Muscle of arm (tissue), 12 donors: ENCODE results near the gene HPS3. TPM values are rescaled to one million over a fixed set of nuclear protein-coding genes. Genes with fewer than 3 reads are reported as not detected.
"Not testable (repeated sequence)": the region's sequence is repeated elsewhere in the genome, so short reads cannot be mapped to it uniquely, and the experiment has no call there.

Experiments
- DNase-seq: peaks from one replicate; pipeline ENCODE4 v3.0.0-alpha.2; 2013
- polyA plus RNA-seq, 12 donors: library from polyadenylated mRNA; unstranded; fragments of 120-200 nt; gene quantifications; one replicate each; pipeline ENCODE4 v1.2.1, GENCODE V29; 2013; ENCODE audit not compliant: insufficient read length in 12 of 12

HPS3 gene
- polyA plus RNA-seq, 12 donors: 6.0 to 16.6 (median 13.6) TPM; not detected in 1

DNA sequence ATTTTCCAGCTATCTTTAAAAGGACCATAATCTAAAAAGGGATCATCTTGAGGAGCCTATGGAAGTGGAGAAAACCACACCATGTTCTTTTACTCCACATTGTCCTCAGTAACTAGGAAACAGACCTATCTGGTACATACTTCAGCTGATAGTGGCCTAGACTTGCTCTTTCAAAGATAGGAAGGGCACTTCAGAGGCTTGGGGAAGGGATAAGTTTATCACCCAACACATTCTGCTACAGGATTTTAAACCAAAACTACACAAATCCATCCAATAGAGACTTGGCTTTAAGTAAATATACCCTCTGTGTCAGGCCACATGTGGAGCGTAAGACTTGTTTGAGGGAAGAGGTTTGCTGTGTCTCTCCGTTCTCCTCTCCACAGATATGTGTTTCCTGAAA, 56.8 kb downstream of the HPS3 start:
- no peak for DNase-seq

DNA sequence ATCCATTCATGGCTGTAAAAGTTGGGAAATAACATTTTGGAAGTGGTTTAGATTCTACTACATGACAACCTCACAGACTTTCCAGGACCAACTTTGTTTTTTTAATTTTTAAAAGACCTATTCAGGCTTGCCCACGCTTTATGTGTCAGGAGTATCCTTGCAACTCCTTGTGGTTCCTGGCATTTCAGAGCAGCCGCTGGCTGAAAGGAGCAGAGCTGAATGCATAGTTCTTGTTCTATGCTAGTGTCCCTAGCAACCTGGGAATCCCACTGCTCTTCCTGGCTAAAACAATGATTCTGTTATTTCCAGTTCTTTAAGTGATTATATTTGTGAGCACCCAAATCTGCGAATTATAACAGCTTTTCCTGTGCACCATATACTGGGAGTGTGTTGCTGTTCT, 57.3 kb downstream of the HPS3 start:
- DNase-seq: no peak

- no peak for DNase-seq
Measured at GRCh38 chr3:149188494-149188893, 59.1 kb downstream of the HPS3 start.

DNA sequence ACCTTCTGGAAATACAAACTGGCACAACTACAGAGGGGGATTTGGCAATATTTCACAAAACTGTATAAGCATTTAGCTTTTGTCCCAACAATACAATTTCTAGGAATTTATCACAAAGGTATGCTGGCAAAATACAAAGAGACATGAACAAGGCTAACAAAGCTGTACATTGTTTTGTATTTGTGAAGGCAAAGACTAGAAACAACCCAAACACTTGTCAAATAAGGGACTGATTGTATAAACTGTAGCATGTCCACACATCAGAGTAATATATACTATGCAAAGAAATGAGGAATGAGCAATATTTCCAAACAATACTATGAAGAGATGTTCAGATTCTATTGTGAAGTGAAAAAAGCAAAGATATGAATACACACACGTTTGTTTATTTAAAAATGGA, 65.8 kb downstream of the HPS3 start:
- no peak for DNase-seq

- DNase-seq: not testable (repeated sequence)
Measured at GRCh38 chr3:149196805-149197592, 67.6 kb downstream of the HPS3 start.

DNA sequence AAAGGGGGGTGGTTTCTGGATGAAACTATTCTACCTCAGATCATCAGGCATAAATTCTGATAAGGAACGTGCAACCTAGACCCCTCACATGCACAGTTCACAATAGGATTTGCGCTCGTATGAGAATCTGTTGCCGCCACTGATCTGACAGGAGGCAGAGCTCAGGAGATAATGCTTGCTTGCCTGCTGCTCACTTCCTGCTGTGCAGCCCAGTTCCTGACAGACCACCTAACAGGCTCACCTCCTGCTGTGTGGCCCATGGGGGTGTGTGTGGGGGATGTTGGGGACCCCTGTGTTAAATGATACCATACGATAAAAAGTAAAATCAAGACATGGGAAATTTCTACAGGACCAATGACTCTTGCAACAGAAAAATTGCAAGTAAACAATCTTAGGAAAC, 68.2 kb downstream of the HPS3 start:
- DNase-seq: no peak

DNA sequence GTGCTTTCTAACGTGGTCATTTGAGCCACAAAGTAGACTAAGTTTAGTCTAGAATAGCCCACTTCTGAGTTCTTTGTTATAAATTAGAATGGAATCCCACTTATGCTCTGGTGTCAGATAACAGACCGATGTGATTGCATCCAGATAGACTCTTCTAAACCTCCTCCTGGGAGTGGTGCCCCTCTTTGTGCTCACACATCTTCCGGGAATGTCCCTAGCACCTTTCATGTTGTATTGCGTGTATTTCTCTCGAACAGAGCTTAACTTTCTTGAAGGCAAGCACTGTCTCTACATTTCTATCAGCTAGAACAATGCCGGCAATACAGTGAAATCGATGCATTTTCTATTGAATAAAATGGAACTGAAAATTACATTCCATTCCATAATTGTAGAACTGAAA, 69.2 kb downstream of the HPS3 start:
- DNase-seq: no peak

GRCh38 chr3:149199474-149199873, 70.0 kb downstream of the HPS3 start:
- DNase-seq: no peak

DNA sequence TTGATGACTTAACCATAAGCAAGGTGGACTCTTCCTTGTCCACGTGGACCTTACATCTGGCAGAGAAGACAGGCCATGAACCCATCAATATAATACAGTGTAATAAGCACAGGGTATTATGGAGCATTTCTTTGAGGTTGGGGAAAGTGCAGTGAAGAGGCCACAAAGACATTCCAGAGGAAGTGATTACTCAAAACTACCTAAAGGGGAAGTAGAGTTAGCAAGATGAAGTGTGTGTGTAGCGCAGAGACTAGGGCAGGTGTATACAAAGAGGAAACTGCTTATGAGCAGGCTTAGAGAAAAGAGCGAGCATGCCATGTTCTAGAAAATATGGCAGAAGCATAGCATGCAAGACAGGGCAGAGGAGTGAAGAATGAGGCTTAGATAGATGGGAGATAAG, 74.3 kb downstream of the HPS3 start:
- no peak for DNase-seq

DNA sequence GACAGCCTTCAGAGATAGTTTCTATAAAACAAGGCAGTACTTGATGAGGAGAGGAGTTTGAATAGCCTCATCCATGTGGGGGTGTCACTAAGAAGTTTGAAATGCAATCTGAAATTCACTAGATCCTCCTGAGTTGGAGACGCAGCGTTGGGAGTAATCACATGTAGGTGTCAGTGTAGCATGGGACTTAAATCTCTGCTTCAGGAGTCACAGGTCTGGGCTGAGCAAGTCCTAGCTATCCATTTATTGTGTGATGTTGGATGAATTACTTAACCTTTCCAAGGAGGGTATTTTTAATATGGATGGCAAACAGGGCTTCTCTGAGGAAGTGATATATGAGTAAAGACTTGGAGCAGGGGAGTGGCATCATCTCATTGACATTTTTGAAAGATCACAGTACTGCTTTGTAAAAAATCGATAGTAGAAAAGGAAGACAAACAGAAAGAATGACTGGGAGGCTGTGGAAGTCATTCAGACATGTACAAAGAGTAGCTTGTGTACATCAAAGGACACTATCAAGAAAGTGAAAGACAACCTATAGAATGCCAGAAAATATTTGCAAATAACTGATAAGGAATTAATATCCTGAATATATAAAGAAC, 75.1 kb downstream of the HPS3 start:
- no peak for DNase-seq

DNA sequence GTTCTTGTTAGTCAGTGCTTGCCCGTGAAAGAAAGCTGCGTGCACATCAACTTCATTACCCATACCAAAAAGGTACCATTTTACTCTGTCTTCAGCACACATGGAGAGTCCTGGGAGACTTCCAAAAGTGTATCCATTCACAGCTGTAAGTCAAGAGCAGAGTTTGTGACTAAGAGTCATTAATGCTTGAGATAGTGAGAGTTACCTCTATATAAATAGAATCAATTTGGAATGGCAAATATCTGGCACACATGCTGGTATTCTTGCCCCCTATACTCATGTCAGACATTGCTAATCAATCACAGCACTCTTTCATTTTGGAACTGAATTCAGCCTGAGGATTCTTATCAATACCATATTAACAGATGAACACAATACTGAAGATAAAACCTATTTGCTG, 78.0 kb downstream of the HPS3 start:
- no peak for DNase-seq

DNA sequence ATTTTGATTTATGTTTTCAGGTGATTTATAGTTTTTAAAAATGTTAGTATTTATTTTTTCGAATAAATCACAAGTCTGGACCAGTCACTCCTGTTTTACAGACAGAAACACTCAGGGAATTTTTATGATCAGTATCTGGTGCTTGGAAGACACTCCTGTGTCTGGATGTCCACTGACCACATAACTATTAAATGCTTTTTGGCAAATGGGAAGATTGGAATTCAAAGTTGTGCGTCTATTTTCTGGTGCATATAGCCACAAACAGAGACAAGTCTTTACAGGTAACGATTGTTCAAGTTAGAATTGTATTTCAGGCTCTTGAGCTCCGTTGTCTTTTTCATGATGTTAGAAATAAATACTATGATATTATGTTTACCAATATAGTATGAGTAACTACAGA, 80.0 kb downstream of the HPS3 start:
- DNase-seq: no peak

GRCh38 chr3:149212386-149212785, 82.9 kb downstream of the HPS3 start:
- no peak for DNase-seq

DNA sequence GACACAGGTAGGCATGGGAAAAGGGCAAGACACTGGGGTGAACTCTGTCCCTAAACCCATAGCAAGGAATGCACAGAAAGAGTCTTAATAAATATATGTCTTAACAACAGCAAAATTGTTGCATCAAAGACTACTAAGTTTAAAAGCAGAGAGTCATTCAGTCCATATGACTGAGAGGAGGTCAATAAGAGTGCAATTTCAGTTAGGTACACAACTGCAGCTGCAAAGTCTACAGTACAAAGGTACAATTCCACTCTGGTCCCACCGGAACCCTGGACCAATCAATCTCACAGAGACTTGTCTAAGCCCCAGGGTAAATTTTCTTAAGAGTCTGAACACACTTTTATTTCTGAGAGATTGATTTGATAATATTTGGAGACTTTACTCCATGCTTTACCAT, 85.3 kb downstream of the HPS3 start:
- no peak for DNase-seq

GRCh38 chr3:149215515-149215914, 86.1 kb downstream of the HPS3 start:
- no peak for DNase-seq

DNA sequence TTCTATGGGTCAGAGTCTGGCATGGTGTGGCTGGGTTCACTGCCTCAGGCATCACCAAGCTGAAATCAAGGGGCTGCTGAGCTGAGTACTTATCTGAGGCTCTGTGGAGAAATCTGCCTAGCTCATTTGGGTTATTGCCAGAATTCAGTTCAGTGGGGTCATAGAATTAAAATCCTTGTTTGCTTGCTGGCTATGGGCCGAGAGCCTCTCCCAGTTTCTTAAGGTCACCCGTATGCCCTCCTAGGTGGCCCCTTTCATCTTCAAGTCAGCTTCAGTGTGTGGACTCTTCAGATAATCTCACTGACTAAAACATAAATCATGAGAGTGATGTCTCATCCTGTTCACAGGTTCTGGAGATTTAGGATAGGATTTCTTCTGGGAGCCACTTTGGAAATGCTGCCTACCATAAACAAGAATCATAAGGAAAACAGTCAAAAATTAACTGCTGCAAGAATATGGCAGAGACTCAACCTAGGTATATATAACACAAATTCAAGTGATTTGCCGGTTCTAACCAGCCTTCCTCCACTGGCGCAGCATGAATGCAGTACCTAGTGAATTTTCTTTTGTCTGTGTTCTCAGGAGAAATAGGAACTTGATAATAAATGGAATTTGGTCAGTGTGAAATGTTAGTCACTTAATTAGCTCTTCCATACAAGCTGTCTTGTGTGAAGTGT, 86.9 kb downstream of the HPS3 start:
- no peak for DNase-seq

DNA sequence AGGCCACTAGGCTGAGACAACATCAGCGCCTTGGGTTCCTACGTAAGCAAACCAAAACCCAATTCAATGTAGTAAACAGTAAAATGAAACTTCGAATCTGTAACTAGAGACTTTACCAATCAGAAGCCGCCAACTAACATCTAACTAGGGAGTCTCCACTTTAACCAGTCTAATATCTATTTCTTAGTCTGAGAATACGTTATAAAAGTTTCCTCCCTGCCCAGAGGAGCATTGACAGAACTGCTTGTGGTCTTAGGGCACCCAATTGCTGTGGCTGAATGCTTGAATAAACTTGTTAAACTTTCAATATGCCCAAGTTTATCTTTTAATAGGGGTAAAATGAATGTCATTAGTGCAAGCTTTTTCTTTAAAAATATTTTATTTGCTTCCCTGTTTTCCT, 87.9 kb downstream of the HPS3 start:
- DNase-seq: no peak

GRCh38 chr3:149219380-149220121, 90.1 kb downstream of the HPS3 start:
- not testable (repeated sequence) for DNase-seq

DNA sequence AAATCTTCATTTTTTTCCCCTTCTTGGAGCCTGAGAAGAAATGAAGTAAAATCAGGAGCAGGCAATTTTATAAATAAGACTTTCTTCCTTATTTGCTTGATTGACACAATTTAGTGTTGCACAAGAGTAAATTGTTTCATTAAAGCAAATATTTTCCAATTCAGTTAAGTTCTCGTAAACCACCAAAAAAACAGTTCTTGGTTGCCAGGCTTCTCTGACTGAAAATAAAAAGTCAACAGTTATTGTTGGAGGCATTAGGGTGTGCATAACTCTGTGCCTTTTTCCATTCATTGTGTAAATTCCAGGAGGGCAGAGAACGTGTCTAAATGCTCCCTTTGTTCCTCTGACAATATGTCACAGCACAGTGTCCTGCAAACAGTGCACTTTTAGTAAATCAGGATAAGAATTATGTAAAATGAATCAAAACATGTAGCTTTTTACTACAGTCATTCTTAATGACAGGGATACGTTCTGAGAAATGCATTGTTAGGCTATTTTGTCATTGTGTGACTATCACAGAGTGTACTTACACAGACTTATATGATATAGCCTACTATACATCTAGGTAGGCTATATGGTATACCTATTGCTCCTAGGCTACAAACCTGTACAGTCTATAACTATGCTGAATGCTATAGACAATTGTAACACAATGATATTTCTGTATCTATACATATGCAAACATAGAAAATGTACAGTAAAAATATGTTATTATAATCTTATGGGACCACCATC, 92.5 kb downstream of the HPS3 start, which contains the start of gene CP:
TSS of gene CP (minus strand) at position 47 of the 735 bp plus-strand sequence. CDS start at position 10, 37 bp downstream.
- DNase-seq: no peak
